OCI-LY3 (cell line): ENCODE measurements around the gene GNAZ.
A peak's percentile ranks its signal among the peaks of the same experiment; 100 is the strongest.

Experiments
- H2AFZ ChIP-seq: fragments of 200-600, 300-600 bp; shearing (Covaris generic); 2 replicates; pipeline ENCODE4 v1.6.0; 2014; ENCODE audit warnings: antibody characterized with exemption, low read depth, low read length
- H3K27ac ChIP-seq: fragments of 200-600, 300-600 bp; sonication (generic); 2 replicates; pipeline ENCODE4 v1.5.1; 2014; ENCODE audit warnings: mild to moderate bottlenecking, low read length, moderate library complexity, mixed read lengths
- H3K27me3 ChIP-seq: fragments of 200-600, 300-600 bp; sonication (generic); 2 replicates; pipeline ENCODE4 v1.6.1; 2014; ENCODE audit warnings: low read depth, low read length, mixed read lengths
- H3K36me3 ChIP-seq: fragments of 200-600, 300-600 bp; sonication (generic); replicated peaks from 2 replicates; pipeline ENCODE3; 2014; ENCODE audit warnings: low read depth, low read length, mixed read lengths
- H3K4me1 ChIP-seq: fragments of 300-600, 200-600 bp; sonication (generic); 2 replicates; pipeline ENCODE4 v1.6.1; 2014; ENCODE audit warnings: low read length, mixed read lengths
- H3K4me2 ChIP-seq: fragments of 200-600, 300-600 bp; sonication (generic); 2 replicates; pipeline ENCODE4 v1.6.1; 2014; ENCODE audit warnings: low read length, mixed read lengths
- H3K4me3 ChIP-seq: fragments of 300-600, 200-600 bp; sonication (generic); 2 replicates; pipeline ENCODE4 v1.5.1; 2014; ENCODE audit warnings: antibody characterized with exemption, mild to moderate bottlenecking, low read length, moderate library complexity
- H3K79me2 ChIP-seq: fragments of 300-600, 200-600 bp; shearing (Covaris generic); 2 replicates; pipeline ENCODE4 v1.6.1; 2014; ENCODE audit warnings: mild to moderate bottlenecking, low read length, mixed read lengths
- H3K9ac ChIP-seq: fragments of 300-600, 200-600 bp; shearing (Covaris generic); 2 replicates; pipeline ENCODE4 v1.6.0; 2014; ENCODE audit warnings: mild to moderate bottlenecking, low read length, moderate library complexity
- H3K9me3 ChIP-seq: fragments of 200-600, 300-600 bp; shearing (Covaris generic); 2 replicates; pipeline ENCODE4 v1.6.1; 2014; ENCODE audit warnings: low read length, mixed read lengths; ENCODE audit not compliant: insufficient read depth
- H4K20me1 ChIP-seq: fragments of 200-600, 300-600 bp; sonication (generic); 2 replicates; pipeline ENCODE4 v1.6.1; 2016; ENCODE audit warnings: low read length, mixed read lengths; ENCODE audit not compliant: insufficient read depth
- EZH2phosphoT487 ChIP-seq: fragments of 200-600 bp; shearing (Covaris generic); IDR thresholded peaks from 2 replicates; pipeline ENCODE4 v1.6.1; 2018; ENCODE audit warnings: antibody characterized with exemption, mixed run types, low read depth
- TF ChIP-seq, protein P1 (sequence below): fragments of 200-600, 300-600 bp; sonication (generic); IDR thresholded peaks from 2 replicates; pipeline ENCODE4 v1.5.1; 2014; ENCODE audit warnings: antibody characterized with exemption, low read length, low read depth

The GNAZ gene

GRCh38 chr22:23062616-23063538 lies 7.4 kb upstream of the GNAZ start:
- TF ChIP-seq, protein P1, sequence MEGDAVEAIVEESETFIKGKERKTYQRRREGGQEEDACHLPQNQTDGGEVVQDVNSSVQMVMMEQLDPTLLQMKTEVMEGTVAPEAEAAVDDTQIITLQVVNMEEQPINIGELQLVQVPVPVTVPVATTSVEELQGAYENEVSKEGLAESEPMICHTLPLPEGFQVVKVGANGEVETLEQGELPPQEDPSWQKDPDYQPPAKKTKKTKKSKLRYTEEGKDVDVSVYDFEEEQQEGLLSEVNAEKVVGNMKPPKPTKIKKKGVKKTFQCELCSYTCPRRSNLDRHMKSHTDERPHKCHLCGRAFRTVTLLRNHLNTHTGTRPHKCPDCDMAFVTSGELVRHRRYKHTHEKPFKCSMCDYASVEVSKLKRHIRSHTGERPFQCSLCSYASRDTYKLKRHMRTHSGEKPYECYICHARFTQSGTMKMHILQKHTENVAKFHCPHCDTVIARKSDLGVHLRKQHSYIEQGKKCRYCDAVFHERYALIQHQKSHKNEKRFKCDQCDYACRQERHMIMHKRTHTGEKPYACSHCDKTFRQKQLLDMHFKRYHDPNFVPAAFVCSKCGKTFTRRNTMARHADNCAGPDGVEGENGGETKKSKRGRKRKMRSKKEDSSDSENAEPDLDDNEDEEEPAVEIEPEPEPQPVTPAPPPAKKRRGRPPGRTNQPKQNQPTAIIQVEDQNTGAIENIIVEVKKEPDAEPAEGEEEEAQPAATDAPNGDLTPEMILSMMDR = no peak
- TF ChIP-seq EZH2phosphoT487 = no peak
- Histone ChIP-seq H2AFZ (no peak overlapping the region), H3K27ac (peak overlapping the region; percentile 28; the same call in 1 of the 2 replicates), H3K4me1 (peaks cover 97% of the 10 kb centered on the region), H3K27me3 (no peaks in the 10 kb centered on the region), H3K9me3 (no peaks in the 10 kb centered on the region), H3K4me2 (0 out of 2 replicates have a peak overlapping the region, but pooled peaks have one; percentile 67), H3K79me2 (peaks cover under 1% of the 10 kb centered on the region), H4K20me1 (no peaks in the 10 kb centered on the region), H3K36me3 (no peaks in the 10 kb centered on the region), H3K4me3 (no peak overlapping the region), H3K9ac (peak overlapping the region; percentile 52; the same call in 1 of the 2 replicates)

DNA sequence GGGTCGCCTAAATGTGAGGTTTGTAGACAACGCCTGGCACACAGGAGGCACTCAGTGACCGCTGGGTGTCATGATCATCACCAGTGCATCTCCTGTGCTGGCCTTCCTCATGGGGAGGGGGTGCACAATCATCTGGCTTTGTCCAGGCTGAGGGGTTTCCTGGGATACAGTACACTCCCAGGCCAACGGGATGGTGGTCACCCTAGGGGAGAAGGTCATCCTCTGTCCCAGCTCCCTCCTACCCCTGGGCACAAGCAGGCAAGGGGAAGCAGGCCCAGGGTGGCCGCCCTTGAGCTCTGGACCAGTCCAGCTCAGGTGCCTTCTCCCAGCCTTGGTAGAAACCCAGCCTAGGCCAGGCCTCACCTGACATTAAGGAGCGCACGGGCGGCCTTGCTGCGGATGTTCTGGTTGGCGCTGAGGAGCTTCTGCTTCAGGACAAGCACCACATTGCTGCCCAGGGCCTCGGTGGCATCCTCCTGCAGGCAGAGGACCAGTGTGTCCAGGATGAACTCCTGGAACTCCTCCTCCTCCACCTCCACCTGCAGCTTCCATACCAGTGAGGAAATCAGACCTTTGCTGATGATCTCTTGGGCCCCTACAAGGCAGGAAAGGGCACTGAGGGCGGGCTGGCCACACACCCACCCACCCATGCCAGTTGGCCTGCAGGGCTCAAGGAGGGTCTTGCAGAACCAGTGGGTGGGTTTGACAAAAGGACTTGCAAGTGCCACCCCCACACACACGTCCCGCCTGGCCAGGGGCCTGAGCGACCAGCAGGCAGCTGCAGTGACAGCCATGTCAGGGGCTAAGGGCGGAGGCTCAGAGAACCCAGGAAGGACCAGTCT lies 6.6 kb upstream of the GNAZ start:
- H2AFZ ChIP-seq = no peak overlapping the region
- H3K27ac ChIP-seq = no peak overlapping the region
- no peak overlapping the region for H3K4me3 ChIP-seq
- no peak overlapping the region for H3K9ac ChIP-seq
- no peaks in the 10 kb centered on the region for H3K36me3 ChIP-seq
- TF ChIP-seq, protein P1 = no peak
- TF ChIP-seq EZH2phosphoT487 = no peak
- no peaks in the 10 kb centered on the region for H3K9me3 ChIP-seq
- H3K27me3 ChIP-seq = no peaks in the 10 kb centered on the region
- no peaks in the 10 kb centered on the region for H4K20me1 ChIP-seq
- no peak overlapping the region for H3K4me2 ChIP-seq
- peaks cover 9% of the 10 kb centered on the region for H3K79me2 ChIP-seq
- peaks cover 97% of the 10 kb centered on the region for H3K4me1 ChIP-seq

- Histone ChIP-seq H3K27ac (peak overlapping the region; percentile 99), H3K36me3 (no peaks in the 10 kb centered on the region), H3K9ac (peak overlapping the region; percentile 92; the same call in 1 of the 2 replicates), H3K9me3 (no peaks in the 10 kb centered on the region), H3K4me1 (peaks cover 96% of the 10 kb centered on the region), H3K4me2 (peak overlapping the region; percentile 93), H2AFZ (no peak overlapping the region), H3K4me3 (no peak overlapping the region), H3K79me2 (peaks cover 17% of the 10 kb centered on the region), H4K20me1 (no peaks in the 10 kb centered on the region), H3K27me3 (no peaks in the 10 kb centered on the region)
- TF ChIP-seq, protein P1 = no peak
- no peak for TF ChIP-seq EZH2phosphoT487
Observed at GRCh38 chr22:23064381-23065068, 5.8 kb upstream of the GNAZ start.
